ENCODE measurements around the gene NOP16. TPM values are rescaled to one million over a fixed set of nuclear protein-coding genes. Genes with fewer than 3 reads are reported as not detected.

Gene NOP16
- total RNA-seq, 1 donor from 2014 or later, result 65.1 TPM

- intact Hi-C loops (cut with micrococcal nuclease), result no loop called here
- POLR2A ChIA-PET, result interaction anchor here (0.5 kb wide), 1 partner anchor 770 kb away, joined by 6 read pairs; no protein-coding TSS in a partner anchor
- Mint-ChIP-seq H3K27me3 (no peaks in the 10 kb centered on the region), H3K27ac (no peak overlapping the region), H3K4me1 (peaks cover 27% of the 10 kb centered on the region), H3K9me3 (no peaks in the 10 kb centered on the region), H3K36me3 (ENCODE audit: low read depth) (peaks cover 77% of the 10 kb centered on the region), H3K4me3 (no peak overlapping the region)
- ATAC-seq (ENCODE audit: low read depth) (no peak), DNase-seq (no peak)
- no peak for TF ChIP-seq CTCF (IDR thresholded peaks at IDR 0.05)
- CTCF ChIA-PET, result interaction anchor here (1.3 kb wide), 1 partner anchor 13 kb away, joined by 3 read pairs; no protein-coding TSS in a partner anchor
Observed at GRCh38 chr5:176356179-176356566, 32.2 kb downstream of the NOP16 start.

- peaks cover 79% of the 10 kb centered on the region for H3K36me3 Mint-ChIP-seq (ENCODE audit: low read depth)
- intact Hi-C loops (cut with micrococcal nuclease), result no loop called here
- CTCF ChIA-PET, result interaction anchor here (1.3 kb wide), 1 partner anchor 12 kb away, joined by 3 read pairs; no protein-coding TSS in a partner anchor
Observed at GRCh38 chr5:176355400-176356178, 32.8 kb downstream of the NOP16 start.

GRCh38 chr5:176353533-176353932 lies 34.9 kb downstream of the NOP16 start:
- ATAC-seq (ENCODE audit: low read depth) (no peak), DNase-seq (no peak)
- intact Hi-C loops (cut with micrococcal nuclease), result no loop called here
- Mint-ChIP-seq H3K36me3 (ENCODE audit: low read depth) (peaks cover 94% of the 10 kb centered on the region), H3K27me3 (no peaks in the 10 kb centered on the region), H3K4me1 (peaks cover 17% of the 10 kb centered on the region), H3K27ac (no peak overlapping the region), H3K9me3 (no peaks in the 10 kb centered on the region), H3K4me3 (no peak overlapping the region)
- POLR2A ChIA-PET, result interaction anchor here (2.5 kb wide), 1 partner anchor 8 kb away, joined by 20 read pairs; the partner anchor contains the start of gene KIAA1191
- TF ChIP-seq CTCF (IDR thresholded peaks at IDR 0.05), result no peak
- CTCF ChIA-PET, result no interaction called here

More at GRCh38 chr5:176355400-176356178, 32.8 kb downstream of the NOP16 start:
- Mint-ChIP-seq H3K9me3 (no peaks in the 10 kb centered on the region), H3K4me3 (no peak overlapping the region), H3K4me1 (peaks cover 23% of the 10 kb centered on the region), H3K27me3 (no peaks in the 10 kb centered on the region), H3K27ac (no peak overlapping the region)
- POLR2A ChIA-PET, result interaction anchor here (0.5 kb wide), 1 partner anchor 770 kb away, joined by 6 read pairs; no protein-coding TSS in a partner anchor
- no peak for ATAC-seq (ENCODE audit: low read depth)
- no peak for TF ChIP-seq CTCF (IDR thresholded peaks at IDR 0.05)
- DNase-seq, result no peak

- H3K4me1 Mint-ChIP-seq, result peaks cover 14% of the 10 kb centered on the region
Observed at GRCh38 chr5:176352116-176352878, 36.1 kb downstream of the NOP16 start.

More at GRCh38 chr5:176352116-176352878, 36.1 kb downstream of the NOP16 start:
- POLR2A ChIA-PET, result interaction anchor here (2.5 kb wide), 1 partner anchor 9 kb away, joined by 20 read pairs; the partner anchor contains the start of gene KIAA1191
- Mint-ChIP-seq H3K27me3 (no peaks in the 10 kb centered on the region), H3K27ac (peak overlapping the region; percentile 61), H3K9me3 (no peaks in the 10 kb centered on the region), H3K4me3 (no peak overlapping the region), H3K36me3 (ENCODE audit: low read depth) (peaks cover 94% of the 10 kb centered on the region)
- ATAC-seq (ENCODE audit: low read depth), result peak; percentile 60
- no peak for DNase-seq
- no peak for TF ChIP-seq CTCF (IDR thresholded peaks at IDR 0.05)
- CTCF ChIA-PET, result no interaction called here
- intact Hi-C loops (cut with micrococcal nuclease), result no loop called here

Data from activated B cell treated with CpG ODN at 0.5 μM for 24 hours (primary cell).